Endothelial cell (in vitro differentiated cells): Measurements from ENCODE around the gene INTS13. TPM values are rescaled to one million over a fixed set of nuclear protein-coding genes. Genes with fewer than 3 reads are reported as not detected.
"Not testable (repeated sequence)": the region's sequence is repeated elsewhere in the genome, so short reads cannot be mapped to it uniquely, and the experiment has no call there.

Experiments
- DNase-seq: peaks from one replicate; pipeline ENCODE4 v3.0.0; 2021; ENCODE audit warnings: low spot score
- H3K27ac Mint-ChIP-seq: one replicate; pipeline ENCODE4 v1.8.0; 2021; ENCODE audit warnings: mixed read lengths, inconsistent platforms; ENCODE audit not compliant: unreplicated experiment
- H3K27me3 Mint-ChIP-seq: one replicate; pipeline ENCODE4 v1.8.0; 2021; ENCODE audit warnings: mild to moderate bottlenecking, moderate library complexity, mixed read lengths, inconsistent platforms; ENCODE audit not compliant: unreplicated experiment
- H3K36me3 Mint-ChIP-seq: one replicate; pipeline ENCODE4 v1.8.0; 2021; ENCODE audit warnings: mild to moderate bottlenecking, low read depth, mixed read lengths, inconsistent platforms; ENCODE audit not compliant: unreplicated experiment
- H3K4me1 Mint-ChIP-seq: one replicate; pipeline ENCODE4 v1.8.0; 2021; ENCODE audit warnings: mild to moderate bottlenecking, mixed read lengths, inconsistent platforms; ENCODE audit not compliant: unreplicated experiment
- H3K4me3 Mint-ChIP-seq: one replicate; pipeline ENCODE4 v1.8.0; 2021; ENCODE audit warnings: mild to moderate bottlenecking, mixed read lengths, inconsistent platforms; ENCODE audit not compliant: unreplicated experiment
- H3K9me3 Mint-ChIP-seq: one replicate; pipeline ENCODE4 v1.8.0; 2021; ENCODE audit warnings: mixed read lengths, inconsistent platforms; ENCODE audit not compliant: unreplicated experiment
- total RNA-seq: library from RNA; stranded (reverse); fragmentation: NEBNext Ultra II Directional; extraction: Animal tissue kit (Norgen Biotek cat#: 25700); gene quantifications from one replicate; pipeline ENCODE4 v1.2.1, GENCODE V29; 2021; ENCODE audit not compliant: unreplicated experiment
- TF ChIP-seq, protein P1 (sequence below): fragments of 200-600 bp; sonication (generic); IDR thresholded peaks from one replicate; pipeline ENCODE4 v1.5.0; 2021; ENCODE audit warnings: antibody characterized with exemption; ENCODE audit not compliant: unreplicated experiment

The INTS13 gene
- total RNA-seq, 1 donor from 2014 or later = 20.0 TPM

DNA sequence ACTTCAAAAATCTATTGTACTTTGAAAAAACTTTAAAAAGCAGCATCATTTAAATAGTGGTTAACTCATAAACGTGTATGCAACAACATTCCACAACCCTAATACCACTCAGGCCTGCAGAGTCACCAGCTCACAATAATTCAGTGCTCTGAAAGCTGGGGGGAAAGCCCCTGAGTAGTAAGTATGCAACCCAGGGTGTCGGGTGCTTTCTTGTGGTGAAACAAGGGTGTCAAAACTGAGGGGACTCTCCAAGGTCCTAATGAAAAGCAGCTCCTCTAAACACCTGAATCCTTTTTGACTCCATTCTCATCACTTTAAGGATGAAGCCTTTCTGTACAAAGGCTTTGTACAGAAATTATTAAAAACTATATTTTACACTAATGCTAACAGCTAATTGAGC is 34.2 kb upstream of the INTS13 start:
- Mint-ChIP-seq H3K9me3 (no peaks in the 10 kb centered on the region), H3K4me3 (no peak overlapping the region), H3K36me3 (peaks cover 12% of the 10 kb centered on the region), H3K27me3 (no peaks in the 10 kb centered on the region), H3K27ac (no peak overlapping the region), H3K4me1 (peaks cover 5% of the 10 kb centered on the region)
- TF ChIP-seq, protein P1, sequence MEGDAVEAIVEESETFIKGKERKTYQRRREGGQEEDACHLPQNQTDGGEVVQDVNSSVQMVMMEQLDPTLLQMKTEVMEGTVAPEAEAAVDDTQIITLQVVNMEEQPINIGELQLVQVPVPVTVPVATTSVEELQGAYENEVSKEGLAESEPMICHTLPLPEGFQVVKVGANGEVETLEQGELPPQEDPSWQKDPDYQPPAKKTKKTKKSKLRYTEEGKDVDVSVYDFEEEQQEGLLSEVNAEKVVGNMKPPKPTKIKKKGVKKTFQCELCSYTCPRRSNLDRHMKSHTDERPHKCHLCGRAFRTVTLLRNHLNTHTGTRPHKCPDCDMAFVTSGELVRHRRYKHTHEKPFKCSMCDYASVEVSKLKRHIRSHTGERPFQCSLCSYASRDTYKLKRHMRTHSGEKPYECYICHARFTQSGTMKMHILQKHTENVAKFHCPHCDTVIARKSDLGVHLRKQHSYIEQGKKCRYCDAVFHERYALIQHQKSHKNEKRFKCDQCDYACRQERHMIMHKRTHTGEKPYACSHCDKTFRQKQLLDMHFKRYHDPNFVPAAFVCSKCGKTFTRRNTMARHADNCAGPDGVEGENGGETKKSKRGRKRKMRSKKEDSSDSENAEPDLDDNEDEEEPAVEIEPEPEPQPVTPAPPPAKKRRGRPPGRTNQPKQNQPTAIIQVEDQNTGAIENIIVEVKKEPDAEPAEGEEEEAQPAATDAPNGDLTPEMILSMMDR = no peak
- no peak for DNase-seq

DNA sequence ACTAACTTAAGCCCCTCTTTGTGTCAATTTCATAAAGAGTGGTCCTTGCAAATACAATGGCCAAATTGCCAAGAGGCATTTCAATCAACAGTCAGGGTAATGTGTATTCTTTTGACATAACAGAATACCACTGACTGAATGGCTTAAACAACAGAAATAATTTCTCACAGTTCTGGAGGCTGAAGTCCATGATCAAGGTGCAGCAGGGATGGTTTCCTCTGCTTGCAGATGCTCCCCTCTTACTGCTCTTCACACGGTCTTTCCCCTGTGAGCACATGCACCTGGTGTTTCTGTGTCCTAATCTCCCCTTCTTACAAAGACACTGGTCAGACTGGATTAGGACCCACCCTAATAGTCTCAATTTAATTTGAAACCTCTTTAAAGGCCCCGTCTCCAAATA is 32.4 kb upstream of the INTS13 start:
- H3K4me1 Mint-ChIP-seq = no peaks in the 10 kb centered on the region
- H3K27me3 Mint-ChIP-seq = no peaks in the 10 kb centered on the region
- no peak overlapping the region for H3K27ac Mint-ChIP-seq
- DNase-seq = no peak
- peaks cover 12% of the 10 kb centered on the region for H3K36me3 Mint-ChIP-seq
- H3K9me3 Mint-ChIP-seq = no peaks in the 10 kb centered on the region
- H3K4me3 Mint-ChIP-seq = no peak overlapping the region
- TF ChIP-seq, protein P1 = no peak

DNA sequence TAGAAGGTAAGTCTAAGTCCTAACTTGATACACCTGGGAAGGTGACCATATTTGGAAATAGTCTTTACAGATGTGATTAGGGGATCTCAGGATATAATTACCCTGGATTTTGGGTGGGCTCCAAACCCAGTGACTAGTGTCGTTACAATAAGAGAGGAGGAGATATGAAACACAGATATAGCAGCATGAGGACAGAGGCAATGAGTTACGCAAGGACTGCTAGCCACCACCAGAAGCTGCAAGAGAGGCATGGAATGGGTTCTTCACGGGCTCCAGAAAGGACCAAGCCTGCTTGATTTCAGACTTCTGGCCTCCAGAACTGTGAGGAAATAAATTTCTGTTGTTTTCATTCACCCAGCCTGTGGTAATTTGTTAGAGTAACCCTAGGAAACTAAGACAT is 29.1 kb upstream of the INTS13 start:
- H3K4me3 Mint-ChIP-seq = no peak overlapping the region
- no peak for DNase-seq

DNA sequence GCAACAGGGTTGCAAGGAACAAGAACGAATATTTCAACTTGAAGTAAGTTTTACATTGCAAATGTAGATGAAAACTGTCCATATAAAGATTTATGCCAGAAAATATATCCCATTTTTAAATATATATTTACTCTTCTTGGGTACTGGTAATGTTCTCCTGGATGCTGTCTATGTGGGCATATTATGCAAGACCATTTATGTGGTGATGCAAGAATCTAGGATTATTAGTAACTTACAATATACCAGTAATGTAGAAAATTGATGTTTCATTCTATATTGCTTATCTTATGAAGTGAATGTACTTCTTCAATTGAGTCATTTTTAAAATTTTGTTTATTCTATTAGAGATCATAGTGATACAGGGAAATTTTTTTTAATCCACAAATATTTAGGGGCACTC is 25.6 kb upstream of the INTS13 start:
- Mint-ChIP-seq H3K4me1 (no peaks in the 10 kb centered on the region), H3K9me3 (no peaks in the 10 kb centered on the region), H3K4me3 (no peak overlapping the region), H3K36me3 (peaks cover 14% of the 10 kb centered on the region), H3K27ac (no peak overlapping the region), H3K27me3 (no peaks in the 10 kb centered on the region)
- DNase-seq = no peak
- TF ChIP-seq, protein P1 = no peak

More for the DNA sequence above, 29.1 kb upstream of the INTS13 start:
- TF ChIP-seq, protein P1 = no peak
- Mint-ChIP-seq H3K27me3 (no peaks in the 10 kb centered on the region), H3K27ac (no peak overlapping the region), H3K36me3 (peaks cover 17% of the 10 kb centered on the region), H3K9me3 (no peaks in the 10 kb centered on the region), H3K4me1 (no peaks in the 10 kb centered on the region)

DNA sequence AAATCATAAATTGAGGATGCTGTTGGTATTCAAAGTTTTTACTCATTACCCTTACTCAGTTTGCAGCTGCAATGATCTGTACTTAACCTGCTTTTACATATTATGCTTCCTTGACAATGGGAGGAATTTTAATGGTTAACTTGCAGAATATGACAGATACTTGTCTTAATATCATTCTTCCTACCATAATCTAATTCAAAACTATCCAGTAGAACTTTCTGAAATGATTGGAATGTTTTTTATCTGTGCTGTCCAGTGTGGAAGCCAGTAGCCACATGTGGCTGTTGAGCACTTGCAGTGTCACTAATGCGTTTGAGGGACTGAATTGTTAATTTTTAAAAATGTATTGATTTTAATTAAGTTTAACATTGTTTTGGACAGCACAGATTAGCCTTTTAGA is 24.0 kb upstream of the INTS13 start:
- Mint-ChIP-seq H3K27ac (no peak overlapping the region), H3K4me1 (no peaks in the 10 kb centered on the region), H3K27me3 (no peaks in the 10 kb centered on the region), H3K36me3 (peaks cover 12% of the 10 kb centered on the region), H3K9me3 (no peaks in the 10 kb centered on the region), H3K4me3 (no peak overlapping the region)
- TF ChIP-seq, protein P1 = no peak
- no peak for DNase-seq

DNA sequence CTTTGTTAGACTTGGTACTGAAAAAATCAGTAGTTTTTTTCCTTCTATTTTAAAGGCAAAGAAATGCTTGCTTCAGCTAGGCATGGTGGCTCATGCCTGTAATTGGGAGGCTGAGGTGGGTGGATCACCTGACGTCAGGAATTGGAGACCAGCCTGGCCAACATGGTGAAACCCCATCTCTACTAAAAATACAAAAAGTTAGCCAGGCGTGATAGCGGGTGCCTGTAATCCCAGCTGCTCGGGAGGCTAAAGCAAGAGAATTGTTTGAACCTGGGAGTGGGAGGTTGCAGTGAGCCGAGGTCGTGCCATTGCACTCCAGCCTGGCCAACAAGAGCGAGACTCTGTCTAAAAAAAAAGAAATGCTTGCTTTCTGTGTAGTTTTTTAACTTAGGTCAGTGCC is 23.6 kb upstream of the INTS13 start:
- not testable (repeated sequence) for H3K9me3 Mint-ChIP-seq, H3K27me3 Mint-ChIP-seq, DNase-seq, H3K27ac Mint-ChIP-seq, H3K4me3 Mint-ChIP-seq, H3K4me1 Mint-ChIP-seq
- peaks cover 15% of the 10 kb centered on the region for H3K36me3 Mint-ChIP-seq
